ENCODE results near the gene PAK2.
A peak's percentile ranks its signal among the peaks of the same experiment; 100 is the strongest.
"Not testable (repeated sequence)": the region's sequence is repeated elsewhere in the genome, so short reads cannot be mapped to it uniquely, and the experiment has no call there.

The PAK2 gene

DNA sequence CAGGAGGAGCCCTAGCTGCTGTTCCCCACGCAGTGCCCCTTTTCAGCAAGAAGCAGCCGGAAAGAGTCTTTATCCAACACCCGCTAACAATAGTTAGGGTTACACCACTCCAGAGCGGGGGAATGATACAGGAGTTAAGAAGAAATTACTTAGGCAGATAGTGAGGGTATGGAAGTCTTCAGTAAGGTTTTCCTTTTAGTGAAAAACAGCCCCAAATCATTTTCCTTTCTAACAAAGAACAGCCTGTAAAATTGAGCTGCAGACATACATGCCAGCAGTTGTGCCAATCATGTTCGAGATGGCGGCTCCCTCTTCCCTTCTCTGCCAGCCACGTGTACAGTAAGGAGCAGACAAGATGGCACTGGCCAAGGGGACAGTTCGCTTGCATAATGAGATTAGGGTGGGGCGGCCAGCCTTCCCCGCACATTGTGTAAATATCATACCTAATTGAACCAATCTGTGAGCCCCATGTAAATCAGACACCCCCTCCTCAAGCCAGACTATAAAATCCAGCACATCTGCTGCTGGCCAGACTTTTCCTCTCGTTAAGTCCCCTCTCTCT lies 109.6 kb downstream of the PAK2 start:
- no peak for DNase-seq

DNA sequence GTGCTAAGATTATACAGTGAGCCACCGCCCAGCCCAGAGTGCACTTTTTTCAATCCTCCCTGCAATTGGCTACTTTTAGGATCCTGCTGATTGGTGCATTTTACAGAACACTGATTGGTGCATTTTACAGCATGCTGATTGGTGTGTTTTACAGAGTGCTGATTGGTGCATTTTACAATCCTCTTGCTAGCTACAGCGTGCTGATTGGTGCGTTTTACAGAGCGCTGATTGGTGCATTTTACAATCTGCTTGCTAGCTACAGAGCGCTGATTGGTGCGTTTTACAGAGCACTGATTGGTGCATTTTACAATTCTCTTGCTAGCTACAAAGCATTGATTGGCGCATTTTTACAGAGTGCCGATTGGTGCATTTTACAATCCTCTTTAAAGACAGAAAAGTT lies 123.3 kb downstream of the PAK2 start:
- DNase-seq: not testable (repeated sequence)

DNA sequence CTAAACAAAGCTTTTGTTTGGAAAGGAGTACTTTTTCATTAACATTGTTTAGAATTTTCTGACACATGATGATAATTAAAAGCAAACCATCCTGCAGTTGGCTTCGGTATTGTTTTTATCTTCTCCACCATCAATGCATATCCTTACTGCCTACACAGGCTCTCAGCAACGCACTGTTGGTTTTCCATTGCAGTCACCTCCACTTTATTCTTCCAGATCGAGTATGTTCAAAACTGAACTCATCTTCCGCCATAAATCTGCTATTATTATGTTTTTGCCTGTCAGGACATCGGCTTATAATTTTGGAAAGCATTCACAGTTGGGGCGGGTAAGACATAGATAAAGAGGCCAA lies 127.5 kb downstream of the PAK2 start:
- no peak for DNase-seq

DNA sequence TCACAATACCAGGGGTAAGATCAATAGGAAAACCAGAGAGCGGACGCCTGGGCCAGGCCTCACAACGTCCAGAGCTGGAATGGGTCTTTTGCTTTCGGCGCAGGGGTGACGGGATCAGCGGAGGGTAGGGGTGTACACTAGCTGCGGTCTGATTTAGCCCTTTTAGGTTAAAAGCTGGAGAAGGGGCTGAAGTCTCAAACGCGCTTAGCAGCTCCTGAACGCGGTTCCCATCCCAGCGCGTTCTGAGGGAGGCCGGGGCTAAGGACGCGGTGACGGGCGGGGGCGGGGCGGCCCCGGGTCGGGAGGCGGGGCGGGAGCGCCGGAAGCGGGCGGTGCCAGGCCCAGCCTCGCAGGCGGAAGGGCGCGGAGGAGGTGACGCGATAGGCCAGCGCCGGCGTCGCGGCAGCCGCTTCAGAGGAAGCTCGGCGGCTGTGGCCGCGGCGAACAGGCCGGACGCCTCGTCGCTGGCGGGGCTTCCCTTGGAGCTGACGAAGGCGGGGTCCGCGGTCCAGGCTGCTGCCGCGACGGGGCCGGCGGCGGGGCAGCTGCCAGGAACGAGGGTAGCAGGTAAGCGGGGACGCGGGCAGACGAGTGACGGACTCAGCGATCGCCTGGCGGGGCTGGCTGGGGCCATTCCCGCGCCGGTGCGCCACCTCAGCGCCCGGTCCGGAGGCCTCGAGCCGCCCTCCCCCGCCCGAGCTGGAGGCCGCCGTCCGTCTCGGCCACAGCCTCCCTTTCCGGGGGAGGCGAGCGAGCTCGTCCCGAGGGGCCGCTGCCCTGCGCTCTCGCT lies 128.0 kb downstream of the PAK2 start, which contains the start of gene SENP5:
Gene SENP5, plus strand, starts transcription at position 414 of the 790 bp plus-strand sequence. CDS start 17,262 bp downstream, outside the sequence.
- peak; percentile 92 for DNase-seq

DNA sequence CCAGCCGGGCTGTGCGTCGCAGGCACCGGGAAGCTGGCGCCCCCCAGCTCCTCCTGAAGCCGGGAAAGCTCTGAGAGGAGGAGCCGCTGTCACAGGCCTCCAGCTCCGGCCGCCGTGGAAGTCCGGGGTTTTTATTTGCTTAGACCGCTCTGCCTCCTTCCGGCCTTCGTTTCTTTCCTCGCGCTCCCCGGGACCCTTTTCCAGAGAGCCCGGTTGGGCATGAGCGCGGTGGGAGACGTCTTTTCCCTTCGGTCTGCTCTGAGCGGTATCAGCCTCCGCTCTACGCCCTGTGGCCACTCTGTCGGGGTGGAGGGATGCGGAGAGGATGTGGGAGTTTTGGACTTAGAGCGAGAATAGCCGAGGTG lies 128.6 kb downstream of the PAK2 start:
- no peak for DNase-seq

DNA sequence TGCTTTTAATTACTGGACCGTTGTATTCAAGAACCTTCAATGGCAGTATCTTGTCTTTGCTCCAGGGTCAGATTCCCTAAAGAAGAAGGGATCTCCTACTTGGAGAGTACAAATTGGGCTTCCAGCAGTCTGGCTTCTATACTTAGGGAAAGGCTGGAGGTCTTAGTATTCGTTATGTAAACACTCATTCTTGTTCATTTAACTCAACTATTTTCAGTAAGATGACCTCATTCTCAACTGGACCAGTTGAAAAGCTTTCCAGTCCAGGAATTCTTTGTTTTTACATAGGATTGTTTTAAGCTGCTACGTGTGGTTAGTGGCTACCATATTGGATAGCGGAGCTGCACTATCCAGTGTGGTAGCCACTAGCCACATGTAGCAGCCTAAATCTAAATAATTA lies 132.7 kb downstream of the PAK2 start:
- no peak for DNase-seq

DNA sequence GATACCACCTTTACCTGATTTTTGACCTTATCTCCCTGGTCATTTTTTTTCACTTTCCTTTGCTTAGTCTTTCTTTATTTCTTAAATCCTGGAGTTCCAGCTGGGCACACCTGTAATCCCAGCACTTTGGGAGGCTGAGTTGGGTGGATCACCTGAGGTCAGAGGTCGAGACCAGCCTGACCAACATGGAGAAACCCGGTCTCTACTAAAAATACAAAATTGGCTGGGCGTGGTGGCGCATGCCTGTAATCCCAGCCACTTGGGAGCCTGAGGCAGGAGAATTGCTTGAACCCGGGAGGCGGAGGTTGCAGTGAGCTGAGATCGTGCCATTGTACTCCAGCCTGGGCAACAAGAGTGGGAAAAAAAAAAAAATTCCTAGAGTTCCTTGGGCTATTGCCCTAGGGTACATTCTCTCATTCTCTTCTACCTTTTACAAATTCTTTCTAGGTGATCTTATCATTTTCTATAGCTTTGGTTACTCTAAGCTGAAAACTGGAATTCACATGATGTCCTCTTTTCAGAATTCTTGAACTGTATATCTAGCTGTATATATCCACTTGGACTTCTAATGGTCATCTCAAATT lies 134.9 kb downstream of the PAK2 start:
- DNase-seq: not testable (repeated sequence)

DNA sequence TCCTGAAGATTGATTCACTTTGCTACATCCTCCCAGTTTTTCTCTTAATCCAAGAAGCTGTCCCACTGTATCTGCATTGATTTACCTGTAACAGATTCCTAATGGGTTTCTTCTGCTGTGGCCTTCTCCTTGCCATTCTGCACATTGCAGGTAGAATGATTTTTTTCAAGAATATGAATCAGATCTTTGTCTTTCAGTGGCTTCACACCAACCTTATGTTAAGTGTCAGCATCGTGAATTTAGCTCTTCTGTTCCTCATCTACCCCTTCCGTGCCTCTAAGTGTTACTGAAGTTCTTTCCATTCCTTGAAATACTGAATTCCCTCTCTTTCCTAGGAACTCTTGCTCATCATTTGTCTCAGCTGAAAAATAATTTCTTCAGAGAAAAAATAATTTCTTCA lies 135.6 kb downstream of the PAK2 start:
- no peak for DNase-seq
